Heart right ventricle (tissue), 16 donors: ENCODE measurements around the gene AP2A2. TPM values are rescaled to one million over a fixed set of nuclear protein-coding genes. Genes with fewer than 3 reads are reported as not detected.

Source experiments
- ATAC-seq, 8 donors: fragments of 200-7000 bp; cut with Tn5 transposase; one replicate each; pipeline ENCODE4 v1.9.1; 2020; ENCODE audit warnings: mild to moderate bottlenecking in 8 of 8, moderate library complexity in 8 of 8, moderate number of reproducible peaks in 1 of 8
- DNase-seq, 2 donors: peaks; one replicate each; pipeline ENCODE4 v3.0.0-alpha.2; 2020
- H3K27ac ChIP-seq, 10 donors: fragments of 200-600 bp; sonication (generic) in 2 of 10; one replicate each; pipeline versions ENCODE4 v1.5.0 to v1.8.0; 2020 to 2022; ENCODE audit warnings: mild to moderate bottlenecking in 3 of 10
- H3K27me3 ChIP-seq, 7 donors: fragments of 200-600 bp; one replicate each; pipeline ENCODE4 v1.8.0; 2021 to 2022; ENCODE audit warnings: mild to moderate bottlenecking in 2 of 7
- H3K36me3 ChIP-seq, 9 donors: fragments of 200-600 bp; sonication (generic) in 1 of 9; one replicate each; pipeline versions ENCODE4 v1.5.0 to v1.8.0; 2020 to 2022; ENCODE audit warnings: mild to moderate bottlenecking in 2 of 9
- H3K4me1 ChIP-seq, 9 donors: fragments of 200-600 bp; sonication (generic) in 1 of 9; one replicate each; pipeline versions ENCODE4 v1.5.0 to v1.8.0; 2020 to 2022; ENCODE audit warnings: mild to moderate bottlenecking in 4 of 9
- H3K4me3 ChIP-seq, 10 donors: fragments of 200-600 bp; sonication (generic) in 2 of 10; one replicate each; pipeline versions ENCODE4 v1.5.0 to v1.8.0; 2020 to 2022; ENCODE audit warnings: mild to moderate bottlenecking in 7 of 10, moderate library complexity in 2 of 10
- H3K9me3 ChIP-seq, 11 donors: fragments of 200-600 bp in 10 of 11; sonication (generic) in 2 of 11; one replicate each; pipeline versions ENCODE4 v1.5.0 to v1.8.0; 2013 to 2022; ENCODE audit warnings: mild to moderate bottlenecking in 2 of 11, control low read depth in 1 of 11, moderate library complexity in 1 of 11
- WGBS, 2 donors: extraction: QIAGEN DNeasy Blood & Tissue Kit; methylation state at CpG; one replicate each; pipeline ENCODE4 v1.1.7; 2013; ENCODE audit warnings: inconsistent platforms in 1 of 2; 5-methylcytosine and 5-hydroxymethylcytosine counted together
- intact Hi-C, 10 donors: fragments of 100-400 bp; cut with DNase I; formaldehyde crosslinking; loops; one replicate each; pipeline versions ENCODE4 v1.11.1 to v1.14.2; 2022
- polyA plus RNA-seq, 2 donors: library from polyadenylated mRNA; stranded (reverse); fragments of 200-250 nt; gene quantifications; one replicate each; pipeline ENCODE4 v1.2.3, GENCODE V29; 2013
- total RNA-seq, 10 donors: library from RNA; stranded (reverse); fragmentation: NEBNext Ultra II Directional in 3 of 10; extraction: Animal tissue kit (Norgen Biotek cat#: 25700) in 3 of 10; gene quantifications; one replicate each; pipeline versions ENCODE4 v1.2.1 to v1.2.4, GENCODE V29; 2021 to 2023
- TF ChIP-seq, protein P1 (sequence below), 9 donors: fragments of 200-600 bp; sonication (generic) in 2 of 9; IDR thresholded peaks; one replicate each; pipeline versions ENCODE4 v1.5.0 to v1.8.0; 2021 to 2022; ENCODE audit warnings: antibody characterized with exemption in 9 of 9, mild to moderate bottlenecking in 5 of 9, moderate library complexity in 1 of 9
- donor health status: Arrhythmogenic right ventricular cardiomyopathy.
- donor health status: ischemic (EF 13 %, LVEDD 7.1; RV severe dilation, severe dysfunction).
- donor health status: healthy with polysubstance abuse.
- donor health status: DM: no; HTN: yes; CAD: no.
- donor health status: DM: no; HTN: no; CAD: no.
- donor health status: ischemic (EF 25% LVEDD 6.9; RV normal size, moderate dysfunction).
- donor health status: ischemic (EF 25% LVEDD 5.7; RV mildly dilated, moderate dysfunction).
- donor health status: healthy.
- donor health status: DM: yes; HTN: yes; CAD: no.
- donor health status: Ischemic cardiomyopathy.
- donor health status: ischemic (EF 35%, LVEDD 5.7; RV mildly dilated, moderate dysfunction).
- donor health status: nonischemic (EF 11% LVEDD 7.7; RV severe dilation, severe dysfunction).
- donor health status: DM: yes; HTN: yes; CAD: no.
- donor health status: PGD.
- donor health status: ischemic (EF 29% LVEDD 5.4; RV normal size, mild dysfunction).
- donor health status: nonischemic (EF 23%, LVEDD 6.1; RV moderate dilation, normal function).

AP2A2 gene
- total and polyA plus RNA-seq, 12 donors, result 24.3 to 58.4 (median 37.4) TPM

DNA sequence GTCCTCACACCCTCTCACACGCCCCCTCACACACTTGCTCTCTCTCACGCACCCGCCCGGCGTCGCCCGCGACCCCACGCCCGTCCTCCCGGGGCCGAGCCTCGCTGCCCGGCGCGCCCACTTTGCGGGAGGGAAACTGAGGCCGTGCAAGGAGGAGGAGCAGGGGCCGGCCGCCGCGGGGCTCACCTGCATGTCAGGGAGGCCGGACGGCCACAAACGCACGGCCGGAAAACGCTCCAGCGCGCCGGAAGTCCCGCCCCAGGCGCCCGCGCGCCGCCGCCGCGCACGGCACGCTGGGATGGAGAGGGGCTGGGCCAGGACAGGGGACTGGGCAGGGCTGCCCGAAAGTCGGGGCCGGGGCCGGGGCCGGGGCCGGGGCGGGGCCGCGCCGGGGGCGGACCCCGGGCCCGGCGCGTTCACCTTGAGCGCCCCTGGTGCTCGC, 15.1 kb upstream of the AP2A2 start, which contains the start of gene CHID1:
TSS of gene CHID1 (minus strand) at position 222 of the 442 bp plus-strand sequence. CDS start 5,994 bp downstream, outside the sequence.
- Histone ChIP-seq H3K27ac (peak within 1 kb of the TSS; percentile 72 to 99 (median 96)), H3K27me3 (no peaks in the 10 kb centered on the region), H3K4me3 (peak within 1 kb of the TSS; percentile 67 to 99 (median 90)), H3K4me1 (peaks cover 0 to 24% (median 16%) of the 10 kb centered on the region in 9 donors), H3K9me3 (no peaks in the 10 kb centered on the region), H3K36me3 (peaks cover 0 to 21% (median 0%) of the 10 kb centered on the region in 9 donors)
- ATAC-seq (peak; percentile 92 to 97 (median 95)), DNase-seq (peak; percentile 86 to 91)
- intact Hi-C loops, result loop anchor here in 1 of 10 donors (5.0 kb wide), 1 partner anchor 63 kb away; no protein-coding TSS in a partner anchor
- TF ChIP-seq, protein P1, sequence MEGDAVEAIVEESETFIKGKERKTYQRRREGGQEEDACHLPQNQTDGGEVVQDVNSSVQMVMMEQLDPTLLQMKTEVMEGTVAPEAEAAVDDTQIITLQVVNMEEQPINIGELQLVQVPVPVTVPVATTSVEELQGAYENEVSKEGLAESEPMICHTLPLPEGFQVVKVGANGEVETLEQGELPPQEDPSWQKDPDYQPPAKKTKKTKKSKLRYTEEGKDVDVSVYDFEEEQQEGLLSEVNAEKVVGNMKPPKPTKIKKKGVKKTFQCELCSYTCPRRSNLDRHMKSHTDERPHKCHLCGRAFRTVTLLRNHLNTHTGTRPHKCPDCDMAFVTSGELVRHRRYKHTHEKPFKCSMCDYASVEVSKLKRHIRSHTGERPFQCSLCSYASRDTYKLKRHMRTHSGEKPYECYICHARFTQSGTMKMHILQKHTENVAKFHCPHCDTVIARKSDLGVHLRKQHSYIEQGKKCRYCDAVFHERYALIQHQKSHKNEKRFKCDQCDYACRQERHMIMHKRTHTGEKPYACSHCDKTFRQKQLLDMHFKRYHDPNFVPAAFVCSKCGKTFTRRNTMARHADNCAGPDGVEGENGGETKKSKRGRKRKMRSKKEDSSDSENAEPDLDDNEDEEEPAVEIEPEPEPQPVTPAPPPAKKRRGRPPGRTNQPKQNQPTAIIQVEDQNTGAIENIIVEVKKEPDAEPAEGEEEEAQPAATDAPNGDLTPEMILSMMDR (IDR thresholded peaks at IDR 0.05), result no peak
- 0 to 1% methylated on average over 25 to 59 of the region's 59 CpGs for WGBS, 2 donors

DNA sequence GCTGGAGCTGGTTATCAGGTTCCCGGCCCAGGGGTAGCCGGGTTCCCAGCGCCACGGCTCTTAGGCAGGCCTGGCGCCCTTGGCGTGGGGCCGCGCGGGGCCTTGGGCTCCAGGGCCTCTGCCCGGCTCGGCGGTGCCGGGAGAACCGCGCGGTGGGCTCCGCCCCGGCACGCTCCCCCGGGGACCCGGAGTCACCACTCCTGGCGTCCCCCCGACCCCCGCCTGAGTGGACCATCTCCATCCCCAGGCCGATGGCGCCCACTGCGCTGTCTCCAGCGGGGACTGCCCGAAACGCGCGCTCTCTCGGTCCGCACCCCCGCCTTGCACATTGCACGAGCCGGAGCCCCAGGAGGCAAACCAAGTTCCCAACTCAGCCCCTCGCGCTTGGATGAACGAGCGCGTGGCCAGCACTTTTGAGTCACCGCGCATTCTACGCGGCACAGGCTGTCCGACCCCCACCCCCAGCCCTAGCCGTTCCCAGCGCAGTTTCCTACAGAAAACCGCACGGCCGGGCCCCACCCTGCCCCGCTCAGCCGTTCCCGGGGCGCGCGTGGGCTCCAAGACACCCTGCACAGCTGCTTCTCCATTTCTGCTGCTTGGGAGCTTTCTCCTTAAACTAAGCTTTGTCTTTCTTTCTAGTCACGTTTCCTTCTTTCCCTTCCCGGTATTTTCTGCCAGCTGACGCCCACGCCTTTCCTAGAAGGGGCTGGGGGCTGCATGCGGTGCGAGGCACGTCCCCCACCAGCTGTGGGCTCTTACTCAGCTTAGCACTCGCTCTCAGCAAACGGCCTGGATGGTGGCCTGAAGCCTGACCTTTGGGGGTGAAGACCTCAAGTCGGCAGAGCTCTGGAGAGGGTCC, 14.4 kb upstream of the AP2A2 start:
- H3K4me3 ChIP-seq, result peak overlapping the region; percentile 50 to 99 (median 90)
- H3K27me3 ChIP-seq, result no peaks in the 10 kb centered on the region
- H3K4me1 ChIP-seq, result peaks cover 0 to 24% (median 16%) of the 10 kb centered on the region in 9 donors
- peak; percentile 23 to 64 (median 38) for ATAC-seq
- WGBS, 2 donors, result 3 to 4% methylated on average over 53 to 68 of the region's 68 CpGs
- H3K36me3 ChIP-seq, result peaks cover 0 to 15% (median 0%) of the 10 kb centered on the region in 9 donors
- H3K9me3 ChIP-seq, result no peaks in the 10 kb centered on the region
- intact Hi-C loops, result loop anchor here in 1 of 10 donors (5.0 kb wide), 1 partner anchor 64 kb away; no protein-coding TSS in a partner anchor
- peak overlapping the region; percentile 72 to 99 (median 96) for H3K27ac ChIP-seq
- TF ChIP-seq, protein P1 (IDR thresholded peaks at IDR 0.05), result peak in 3 of 9 donors; percentile 16 to 31 (median 23)
- peak; percentile 41 to 58 for DNase-seq

DNA sequence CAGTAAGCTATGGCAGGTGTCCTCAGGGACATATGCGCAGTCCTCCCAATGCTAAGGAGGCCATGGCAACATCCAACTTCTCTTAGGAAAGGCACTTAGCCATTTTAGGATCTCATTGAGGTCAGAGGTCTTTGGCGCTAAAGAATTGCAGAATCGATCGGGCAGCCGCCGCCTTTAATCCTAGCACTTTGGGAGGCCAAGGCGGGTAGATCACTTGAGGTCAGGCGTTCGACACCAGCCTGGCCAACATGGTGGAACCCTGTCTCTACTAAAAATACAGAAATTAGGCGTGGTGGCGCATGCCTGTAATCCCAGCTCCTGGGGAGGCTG, 13.8 kb upstream of the AP2A2 start:
- no peaks in the 10 kb centered on the region for H3K9me3 ChIP-seq
- peak overlapping the region in 8 of 10 donors; percentile 93 to 99 (median 98) for H3K27ac ChIP-seq
- DNase-seq, result no peak
- no peak for ATAC-seq
- peaks cover 0 to 10% (median 0%) of the 10 kb centered on the region in 9 donors for H3K36me3 ChIP-seq
- peak overlapping the region in 6 of 10 donors; percentile 86 to 99 (median 91) for H3K4me3 ChIP-seq
- TF ChIP-seq, protein P1 (IDR thresholded peaks at IDR 0.05), result no peak
- intact Hi-C loops, result loop anchor here in 1 of 10 donors (5.0 kb wide), 1 partner anchor 65 kb away; no protein-coding TSS in a partner anchor
- WGBS, 2 donors, result 95 to 97% methylated on average over 11 of the region's 11 CpGs
- H3K27me3 ChIP-seq, result no peaks in the 10 kb centered on the region
- peaks cover 0 to 25% (median 16%) of the 10 kb centered on the region in 9 donors for H3K4me1 ChIP-seq

DNA sequence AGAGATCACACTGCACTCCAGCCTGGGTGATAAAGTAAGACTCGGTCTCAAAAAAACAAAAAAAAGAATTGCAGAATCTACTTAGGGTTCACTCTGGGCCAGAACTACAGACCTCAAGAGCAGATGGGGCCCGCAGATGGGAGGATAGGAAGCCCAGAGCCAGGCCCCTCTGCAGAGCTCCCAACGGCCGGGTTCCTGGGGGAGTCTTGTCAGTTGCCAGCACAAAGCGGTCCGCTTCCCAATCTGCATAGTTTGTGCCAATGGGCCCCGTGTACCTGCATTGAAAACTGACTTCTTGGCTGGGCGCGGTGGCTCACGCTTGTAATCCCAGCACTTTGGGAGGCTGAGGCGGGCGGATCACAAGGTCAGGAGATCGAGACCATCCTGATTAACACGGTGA, 13.4 kb upstream of the AP2A2 start:
- Histone ChIP-seq H3K27ac (peak overlapping the region in 2 of 10 donors; percentile 96 to 98), H3K36me3 (peaks cover 0 to 9% (median 0%) of the 10 kb centered on the region in 9 donors), H3K4me3 (no peak overlapping the region), H3K4me1 (peaks cover 0 to 29% (median 16%) of the 10 kb centered on the region in 9 donors), H3K9me3 (no peaks in the 10 kb centered on the region), H3K27me3 (no peaks in the 10 kb centered on the region)
- no peak for DNase-seq
- 93 to 96% methylated on average over 14 of the region's 14 CpGs for WGBS, 2 donors
- no peak for ATAC-seq
- intact Hi-C loops, result loop anchor here in 1 of 10 donors (5.0 kb wide), 1 partner anchor 65 kb away; no protein-coding TSS in a partner anchor
- TF ChIP-seq, protein P1 (IDR thresholded peaks at IDR 0.05), result no peak
